Measurements from ENCODE around the gene HEATR3.
A peak's percentile ranks its signal among the peaks of the same experiment; 100 is the strongest.

Gene HEATR3, protein sequence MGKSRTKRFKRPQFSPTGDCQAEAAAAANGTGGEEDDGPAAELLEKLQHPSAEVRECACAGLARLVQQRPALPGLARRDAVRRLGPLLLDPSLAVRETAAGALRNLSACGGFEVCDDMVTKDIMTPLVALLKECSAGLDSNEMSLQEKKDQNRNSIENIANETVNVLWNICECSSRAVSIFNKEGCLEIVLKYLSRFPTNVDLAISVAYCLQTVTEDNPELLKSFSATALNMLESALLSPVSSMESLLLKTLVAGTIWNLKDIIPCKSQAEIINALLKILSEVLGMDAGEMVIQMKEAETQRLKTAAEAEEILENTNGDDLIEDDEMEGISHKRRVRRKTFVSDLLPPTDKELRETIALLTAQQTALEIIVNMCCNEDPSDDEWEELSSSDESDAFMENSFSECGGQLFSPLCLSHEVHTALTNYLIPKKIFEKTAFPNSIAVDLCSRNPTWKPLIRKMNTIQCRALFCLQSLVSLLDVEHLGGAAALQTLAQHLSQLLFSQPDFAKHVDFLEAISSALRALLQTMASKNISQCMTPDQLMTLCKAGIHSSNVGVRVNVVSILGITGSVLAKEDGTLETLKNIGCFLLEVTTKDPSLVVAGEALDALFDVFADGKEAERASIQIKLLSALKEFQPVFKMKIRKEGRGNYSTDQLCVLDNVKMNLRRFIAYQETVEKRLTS
- total RNA-seq, result 26.1 to 43.7 (median 33.1) reads per million in 4 experiments

DNA sequence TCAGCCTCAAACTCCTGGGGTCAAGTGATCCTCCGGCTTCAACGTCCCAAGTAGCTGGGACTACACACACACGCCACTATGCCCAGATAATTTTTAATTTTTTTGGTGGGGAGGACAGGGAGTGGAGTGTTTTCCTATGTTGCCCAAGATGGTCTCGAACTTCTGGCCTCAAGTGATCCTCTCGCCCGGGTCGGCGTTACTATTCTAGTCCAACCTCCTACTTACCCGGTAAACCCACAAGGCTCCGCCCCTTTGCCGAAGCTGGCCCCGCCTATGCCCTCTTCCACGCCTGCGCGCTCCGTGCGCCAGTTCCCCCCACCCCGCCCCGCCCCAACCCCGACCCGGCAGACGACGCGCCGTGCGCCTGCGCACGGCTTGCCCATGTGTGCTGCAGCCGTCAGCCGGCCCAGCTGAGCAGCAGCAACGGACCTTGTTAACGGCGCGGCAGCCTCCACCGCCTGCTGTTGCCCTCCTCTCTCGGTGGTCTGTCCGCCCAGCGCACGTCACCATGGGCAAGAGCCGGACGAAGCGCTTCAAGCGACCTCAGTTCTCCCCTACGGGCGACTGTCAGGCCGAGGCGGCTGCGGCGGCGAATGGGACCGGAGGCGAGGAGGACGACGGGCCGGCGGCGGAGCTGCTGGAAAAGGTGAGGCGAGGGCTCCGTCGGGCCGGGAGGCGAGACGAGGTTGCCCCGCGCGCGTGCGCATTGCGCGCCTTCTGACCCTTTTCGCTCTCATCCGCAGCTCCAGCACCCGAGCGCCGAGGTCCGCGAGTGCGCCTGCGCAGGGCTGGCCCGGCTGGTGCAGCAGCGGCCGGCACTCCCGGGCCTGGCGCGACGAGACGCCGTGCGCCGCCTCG is at the start of gene HEATR3:
Gene HEATR3 (plus strand): TSS at position 347 of the 858 bp plus-strand sequence. CDS start 162 bp downstream, at position 509.
- DNase-seq, result peak; percentile 88

DNA sequence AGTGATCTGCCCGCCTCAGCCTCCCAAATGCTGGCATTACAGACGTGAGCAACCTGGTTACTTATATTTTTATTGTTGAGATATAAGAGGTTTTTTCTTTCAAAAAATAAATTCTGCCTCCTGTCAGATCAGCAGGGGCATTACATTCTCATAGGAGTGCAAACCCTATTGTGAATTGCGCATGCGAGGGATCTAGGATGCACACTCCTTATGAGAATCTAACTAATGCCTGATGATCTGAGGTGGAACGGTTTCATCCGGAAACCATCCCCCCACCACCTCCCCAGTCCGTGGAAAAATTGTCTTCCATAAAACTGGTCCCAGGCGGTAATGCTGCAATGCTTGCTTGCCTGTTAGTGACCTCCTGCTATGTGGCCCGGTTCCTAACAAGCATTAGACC is 48.2 kb upstream of the HEATR3 start:
- DNase-seq, result no peak

DNA sequence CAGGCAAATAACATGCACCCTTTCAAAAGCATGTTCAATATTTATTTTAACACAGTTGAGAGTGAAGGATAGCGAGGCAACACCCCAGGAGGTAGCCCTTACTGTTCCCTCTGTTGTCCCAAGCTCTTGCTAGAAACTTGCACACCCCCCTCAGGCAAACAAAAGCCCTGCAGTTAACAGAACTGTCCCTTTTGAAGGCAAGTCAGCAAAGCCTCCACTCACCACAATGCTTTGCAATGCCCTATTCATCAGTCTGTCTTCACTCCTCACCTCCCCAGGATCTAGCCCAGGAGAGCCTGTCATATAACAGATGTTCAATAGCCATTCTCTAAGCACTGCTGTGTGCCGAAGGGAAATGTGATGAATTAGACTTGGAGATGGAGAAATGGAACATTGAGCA is 44.2 kb upstream of the HEATR3 start:
- DNase-seq, result no peak

DNA sequence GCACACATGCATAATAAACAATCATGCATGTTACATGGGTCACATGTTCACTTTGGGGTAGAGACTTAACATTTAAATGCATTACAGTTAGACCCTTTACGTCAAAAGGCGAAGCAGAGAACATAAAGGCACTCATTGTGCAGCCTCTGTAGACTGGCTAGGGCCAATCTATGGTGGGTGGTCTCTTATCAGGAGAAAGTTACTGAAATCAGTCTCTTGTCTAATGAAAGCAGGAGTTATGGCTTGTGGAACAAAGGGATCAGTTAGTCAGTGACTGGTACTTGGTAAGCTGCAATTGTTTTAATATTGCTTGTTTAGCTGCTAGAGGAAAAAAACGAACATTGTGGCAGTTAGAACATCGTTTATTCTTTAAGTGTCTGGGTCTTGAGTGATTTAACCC is 42.1 kb upstream of the HEATR3 start:
- no peak for DNase-seq

DNA sequence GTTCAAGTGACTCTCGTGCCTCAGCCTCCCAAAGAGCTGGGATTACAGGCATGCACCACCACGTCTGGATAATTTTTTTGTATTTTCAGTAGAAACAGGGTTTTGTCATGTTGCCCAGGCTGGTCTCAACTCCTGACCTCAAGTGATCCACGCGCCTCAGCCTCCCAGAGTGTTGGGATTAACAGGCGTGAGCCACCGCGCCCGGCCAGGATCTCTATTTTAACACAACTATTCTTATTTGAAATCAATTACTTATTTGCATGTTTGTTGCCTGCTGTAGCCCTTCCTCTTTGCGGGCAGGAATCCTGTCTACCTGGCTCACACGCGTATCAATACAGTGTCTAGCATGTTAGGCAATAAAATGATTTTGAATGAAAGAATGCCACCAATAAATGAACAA is 41.6 kb upstream of the HEATR3 start:
- no peak for DNase-seq

DNA sequence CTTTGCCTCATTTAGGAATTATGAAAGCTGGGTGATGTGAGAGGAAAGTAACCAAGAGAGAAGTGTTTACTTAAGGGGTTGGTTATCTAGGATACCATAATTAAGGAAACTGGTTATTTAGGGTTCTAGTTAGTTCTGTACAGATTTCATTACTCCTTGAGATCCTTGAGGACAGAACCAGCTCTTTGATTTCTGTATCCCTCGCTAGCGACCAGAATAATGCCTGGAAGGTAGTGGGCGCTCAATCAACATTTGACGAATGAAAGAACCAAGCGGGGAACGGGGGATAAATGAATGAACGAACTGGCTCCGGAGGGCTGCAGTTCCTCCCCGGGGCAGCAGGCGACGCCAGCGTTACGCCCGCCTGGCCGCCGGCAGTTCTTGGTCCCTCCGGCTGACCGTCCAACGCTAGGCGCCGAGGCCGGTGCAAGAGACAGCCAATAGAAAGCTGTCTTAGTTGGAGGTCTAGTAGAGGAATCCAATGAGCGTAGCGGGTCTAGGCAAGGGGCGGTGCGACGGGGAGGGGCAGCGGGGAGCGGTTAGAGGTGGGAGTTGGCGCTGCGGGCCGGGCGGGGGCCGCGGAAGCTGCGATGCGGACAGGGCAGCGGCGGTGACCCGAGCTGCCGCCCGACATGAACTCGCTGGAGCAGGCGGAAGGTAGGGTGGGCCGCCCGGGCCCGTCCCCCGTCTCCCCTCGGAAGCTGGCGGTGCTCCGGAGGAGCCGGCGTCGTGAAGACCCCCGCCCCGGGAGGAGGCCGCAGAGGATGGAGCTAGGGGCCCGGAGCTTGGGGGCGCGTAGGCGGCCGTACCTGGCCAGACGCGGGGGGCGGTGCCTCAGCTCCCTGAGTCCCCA is 40.9 kb upstream of the HEATR3 start, which contains the start of gene CNEP1R1:
Gene CNEP1R1 (plus strand): TSS at position 542 of the 853 bp plus-strand sequence. CDS start 91 bp downstream, at position 633.
- peak; percentile 80 for DNase-seq

DNA sequence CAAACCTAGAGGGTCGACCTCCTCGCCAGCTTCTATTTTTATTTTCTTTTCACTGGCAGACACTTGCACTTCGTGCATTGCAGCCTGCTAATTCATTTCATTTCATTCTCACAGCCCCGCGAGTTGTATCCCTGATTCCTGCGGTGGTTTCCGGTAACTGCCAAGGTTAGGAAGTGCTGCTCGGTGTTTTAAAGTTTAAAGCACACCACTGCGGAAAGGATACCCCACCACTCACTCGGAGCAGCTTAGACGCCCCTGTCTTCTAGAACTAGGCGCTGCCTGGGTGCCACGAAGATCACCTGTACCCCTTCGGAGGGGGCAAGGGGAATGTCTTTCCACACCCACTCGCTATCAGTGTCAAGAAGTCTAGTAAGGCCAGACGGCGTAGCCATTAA is 40.2 kb upstream of the HEATR3 start:
- peak; percentile 29 for DNase-seq

DNA sequence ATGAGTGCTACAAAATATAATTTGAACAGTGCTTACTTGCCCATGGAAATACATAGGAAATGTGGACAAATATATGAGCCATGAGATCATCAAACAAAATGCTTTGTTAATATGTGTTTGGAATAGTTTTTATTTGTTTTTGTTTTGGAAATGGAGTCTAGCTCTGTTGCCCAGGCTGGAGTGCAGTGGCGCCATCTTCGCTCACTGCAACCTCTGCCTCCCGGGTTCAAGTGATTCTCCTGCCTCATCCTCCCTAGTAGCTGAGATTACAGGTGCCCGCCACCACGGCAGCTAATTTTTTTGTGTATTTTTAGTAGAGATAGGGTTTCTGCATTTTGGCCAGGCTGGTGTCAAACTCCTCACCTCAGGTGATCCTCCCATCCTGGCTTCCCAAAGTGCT is 37.9 kb upstream of the HEATR3 start:
- DNase-seq, result no peak

DNA sequence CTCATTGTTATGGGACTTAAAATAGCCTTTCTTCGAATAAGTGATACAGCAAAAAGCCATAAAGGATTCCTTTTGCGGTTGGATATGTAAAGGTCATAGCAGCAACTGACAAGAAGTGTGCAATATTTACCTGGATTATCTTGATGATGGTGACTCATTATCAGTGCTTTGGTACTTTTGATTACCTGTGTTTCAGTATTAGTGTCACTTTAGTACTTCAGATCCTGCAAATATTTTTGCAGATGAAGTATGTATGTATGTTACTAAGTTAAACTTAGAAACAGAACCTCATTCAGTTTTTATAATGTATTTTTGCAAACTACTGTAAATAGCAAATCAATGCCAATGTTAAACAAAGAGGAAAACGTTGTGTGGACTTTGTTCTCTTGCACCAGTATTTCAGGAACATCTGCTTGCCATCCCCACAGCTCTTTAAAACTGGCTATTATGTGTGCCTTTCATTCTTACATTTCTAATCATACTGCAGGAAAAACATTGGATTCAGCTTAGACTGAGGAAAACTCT is 30.2 kb upstream of the HEATR3 start:
- DNase-seq, result no peak

DNA sequence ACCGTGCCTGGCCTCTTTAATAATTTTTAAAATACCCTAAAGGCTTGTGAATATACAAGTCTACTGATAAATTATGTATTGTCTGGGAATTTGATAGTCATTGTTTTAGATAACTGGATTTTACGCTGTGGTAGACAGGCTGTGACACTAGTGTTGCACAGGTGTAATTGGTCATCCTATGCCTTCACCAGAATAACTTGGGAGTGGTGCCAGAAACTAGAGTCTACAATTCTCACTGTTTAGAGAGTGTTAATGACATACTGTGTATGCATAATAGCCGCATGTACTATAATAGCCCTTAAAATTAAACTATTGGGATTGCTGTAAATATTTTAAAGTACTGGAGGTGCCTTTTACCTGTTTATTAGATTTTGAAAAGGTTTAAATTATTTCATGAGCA is 29.3 kb upstream of the HEATR3 start:
- DNase-seq, result no peak

DNA sequence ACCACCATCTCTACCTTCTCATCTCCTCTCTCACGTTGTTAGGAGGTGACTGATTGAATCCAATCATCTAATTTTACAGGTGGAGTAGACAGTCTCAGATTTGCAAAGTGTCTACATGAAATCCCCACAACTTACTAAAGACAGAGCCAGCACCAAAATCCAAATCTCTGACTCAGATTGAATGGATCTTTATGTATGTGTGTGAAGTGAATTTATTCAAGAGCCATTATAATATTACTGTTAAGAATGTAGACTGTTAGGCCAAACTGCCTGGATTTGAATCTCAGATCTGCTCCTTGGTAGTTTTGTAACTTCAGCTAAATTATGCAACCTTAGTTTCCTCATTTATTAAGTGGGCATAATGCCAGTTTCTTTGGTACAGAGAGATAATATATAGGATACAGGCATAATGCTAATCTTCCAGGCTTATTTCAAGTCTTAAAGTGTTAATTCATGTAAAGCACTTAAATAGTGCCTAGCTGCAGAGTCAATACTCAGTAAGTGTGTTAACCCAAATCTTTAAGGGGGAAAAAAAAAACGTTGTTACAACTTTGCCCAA is 28.0 kb upstream of the HEATR3 start:
- no peak for DNase-seq

DNA sequence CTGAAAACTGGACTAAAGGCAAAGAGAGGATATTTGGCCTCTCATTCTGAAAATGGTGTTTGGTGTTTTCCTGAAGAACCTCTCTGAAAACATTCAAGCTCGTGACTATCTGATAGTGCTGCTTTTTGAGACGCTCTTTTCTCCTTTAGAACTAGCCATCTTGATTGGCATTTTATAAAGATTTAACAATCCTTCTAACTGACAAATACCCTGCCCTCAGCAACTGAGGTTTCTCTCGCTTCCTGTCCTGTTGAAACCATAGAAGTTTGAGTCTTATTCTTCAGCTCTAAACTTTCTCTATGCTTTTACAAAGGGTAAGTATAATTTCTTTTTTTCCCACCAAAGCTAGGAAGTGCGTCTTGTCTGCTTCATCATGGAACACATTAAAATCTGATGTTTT is 27.5 kb upstream of the HEATR3 start:
- DNase-seq, result no peak

DNA sequence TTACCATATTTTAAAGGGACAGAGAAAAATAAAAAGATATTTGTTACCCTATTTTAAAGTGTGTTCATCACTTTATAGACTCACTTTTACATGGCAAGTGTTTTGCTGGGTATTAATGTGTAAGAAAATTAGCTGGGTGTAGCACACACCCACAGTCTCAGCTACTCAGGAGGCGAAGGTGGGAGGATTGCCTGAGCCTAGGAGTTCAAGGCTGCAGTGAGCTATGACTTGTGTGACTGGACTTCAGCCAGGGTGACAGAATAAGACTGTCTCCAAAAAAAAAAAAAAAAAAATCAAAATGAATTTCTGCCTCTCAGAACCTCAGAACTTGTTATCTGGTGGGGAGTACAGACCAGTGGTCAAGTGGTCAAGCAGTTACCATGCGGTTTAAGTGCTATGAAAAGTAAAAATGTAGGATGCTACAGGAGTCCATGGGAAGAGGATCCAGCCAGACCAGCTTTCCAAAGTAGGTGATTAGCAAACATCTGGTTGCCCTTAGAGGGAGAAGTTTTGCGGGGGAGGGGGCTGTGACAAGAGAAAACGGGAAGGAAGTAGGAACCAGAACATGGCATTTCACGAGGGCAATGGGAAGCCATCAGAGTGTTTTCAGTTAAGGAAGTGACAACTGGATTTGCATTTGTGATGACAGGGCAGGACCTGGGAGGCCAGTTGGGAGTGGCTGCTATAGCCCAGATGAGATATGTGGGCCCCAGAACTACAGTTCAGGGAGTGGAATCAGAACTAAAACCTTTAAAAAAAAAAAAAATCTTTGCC is 26.8 kb upstream of the HEATR3 start:
- DNase-seq, result no peak

DNA sequence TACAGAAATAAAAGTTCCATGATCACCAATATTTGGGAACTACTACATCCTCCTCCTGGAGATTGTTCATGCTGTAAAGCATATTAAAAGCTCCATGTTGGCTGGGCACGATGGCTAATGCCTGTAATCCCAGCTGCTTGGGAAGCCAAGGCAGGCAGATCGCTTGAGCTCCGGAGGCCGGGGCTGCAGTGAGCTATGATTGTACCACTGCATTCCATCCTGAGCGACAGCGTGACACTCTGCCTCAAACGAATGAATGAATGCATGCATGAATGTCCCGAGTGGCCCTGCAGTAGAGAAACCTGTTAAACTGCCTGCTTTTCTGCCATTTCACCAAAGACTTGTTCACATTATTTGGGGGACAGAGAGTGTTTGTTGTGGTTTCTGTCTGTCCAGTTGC is 25.8 kb upstream of the HEATR3 start:
- no peak for DNase-seq

DNA sequence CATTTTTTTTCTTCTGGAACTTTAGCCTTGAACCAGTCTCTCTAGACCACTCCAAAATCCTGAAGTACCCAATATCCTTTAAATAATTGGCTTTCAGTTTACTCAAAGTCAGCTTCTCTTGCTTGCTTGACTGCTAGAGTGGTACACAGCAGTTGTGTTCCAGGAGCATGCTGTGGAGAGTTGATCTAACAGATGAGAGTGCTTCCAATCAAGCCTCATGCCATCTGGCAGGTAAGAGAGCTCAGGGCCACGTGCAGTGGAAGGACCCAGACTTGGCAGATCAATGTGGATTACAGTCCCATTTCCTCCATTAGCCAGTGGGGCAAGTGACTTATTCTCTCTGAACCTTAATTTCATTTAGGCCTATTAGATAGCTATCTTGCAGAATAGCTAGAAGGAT is 25.1 kb upstream of the HEATR3 start:
- no peak for DNase-seq

DNA sequence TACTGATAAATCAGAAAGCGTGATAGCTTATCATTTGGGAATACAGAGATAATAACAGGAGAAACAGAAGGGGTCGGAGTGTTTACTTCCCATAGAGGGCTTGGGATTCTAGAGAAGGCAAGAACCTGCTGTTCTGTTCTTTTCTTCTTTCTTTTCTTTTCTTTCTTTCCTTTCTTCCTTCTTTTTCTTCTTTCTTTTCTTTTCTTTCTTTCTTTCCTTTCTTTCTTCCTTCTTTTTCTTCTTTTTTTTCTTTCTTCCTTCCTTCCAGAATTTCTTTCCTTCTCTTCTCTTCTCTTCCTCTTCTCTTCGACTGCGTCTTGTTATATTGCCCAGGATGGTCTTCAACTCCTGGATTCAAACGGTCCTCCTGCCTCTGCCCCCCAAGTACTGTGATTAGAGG is 22.4 kb upstream of the HEATR3 start:
- DNase-seq, result no peak

DNA sequence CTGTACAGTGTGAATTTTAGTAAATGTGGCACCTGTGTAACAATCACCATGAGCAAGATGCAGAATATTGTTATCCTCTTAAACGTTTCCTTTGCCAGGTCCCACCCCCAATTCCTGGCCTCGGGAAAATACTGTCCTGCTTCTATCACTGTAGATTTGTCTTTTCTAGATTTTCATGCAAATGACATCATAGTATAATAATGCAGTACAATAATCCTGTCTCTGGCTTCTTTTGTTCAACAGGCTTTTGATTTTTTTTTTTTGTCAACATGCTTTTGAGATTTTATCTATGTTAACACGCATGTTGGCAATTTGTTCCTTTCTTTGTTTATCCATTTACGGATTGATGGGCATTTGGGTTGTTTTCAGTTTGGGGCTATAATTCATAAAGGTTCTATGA is 20.4 kb upstream of the HEATR3 start:
- DNase-seq, result no peak

DNA sequence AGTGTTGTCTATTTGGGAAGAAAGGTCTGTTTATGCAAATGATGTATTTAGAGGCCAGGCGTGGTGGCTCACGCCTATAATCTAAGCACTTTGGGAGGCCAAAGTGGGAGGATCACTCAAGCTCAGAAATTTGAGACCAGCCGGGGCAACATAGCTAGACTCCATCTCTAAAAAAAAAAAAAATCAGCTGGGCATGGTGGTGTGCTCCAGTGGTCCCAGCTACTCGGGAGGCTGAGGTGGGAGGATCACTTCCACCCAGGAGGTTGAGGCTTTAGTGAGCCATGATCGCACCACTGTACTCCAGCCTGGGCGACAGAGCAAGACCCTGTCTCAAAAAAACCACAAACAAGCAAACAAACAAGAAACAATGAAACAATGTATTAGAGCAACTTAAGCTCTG is 18.9 kb upstream of the HEATR3 start:
- no peak for DNase-seq

DNA sequence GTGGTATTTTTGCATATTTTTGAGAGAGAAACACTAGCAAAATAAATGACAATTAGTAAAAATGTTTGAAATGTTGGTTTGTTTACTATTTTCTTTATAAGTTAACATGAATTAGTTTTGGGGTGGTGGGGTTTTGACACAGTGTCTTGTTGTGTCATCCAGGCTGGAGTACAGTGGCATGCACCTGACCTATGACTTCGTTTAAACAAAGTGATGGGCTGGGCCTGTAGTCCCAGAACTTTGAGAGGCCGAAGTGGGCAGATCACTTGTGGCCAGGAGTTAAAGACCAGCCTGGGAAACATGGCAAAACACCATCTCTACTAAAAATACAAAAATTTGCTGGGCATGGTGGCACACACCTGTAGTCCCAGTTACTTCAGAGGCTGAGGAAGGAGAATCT is 17.9 kb upstream of the HEATR3 start:
- DNase-seq, result no peak

DNA sequence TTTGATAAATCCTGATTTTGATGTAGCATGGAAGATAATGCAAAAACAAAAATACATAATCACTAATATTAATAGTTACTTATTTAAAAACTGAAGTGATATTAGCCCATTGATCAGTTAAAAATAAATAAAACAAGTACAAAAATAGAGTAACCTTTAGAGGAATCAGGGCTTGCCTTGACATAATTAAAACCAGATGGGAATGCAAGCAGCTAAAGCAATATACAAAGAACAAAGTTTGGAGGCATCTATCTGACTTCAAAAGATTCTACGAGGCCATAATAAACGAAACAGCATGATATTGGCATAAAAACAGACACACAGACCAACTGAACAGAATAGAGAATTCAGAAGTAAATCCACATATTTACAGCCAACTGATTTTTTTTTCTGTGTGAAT is 15.0 kb upstream of the HEATR3 start:
- DNase-seq, result no peak

DNA sequence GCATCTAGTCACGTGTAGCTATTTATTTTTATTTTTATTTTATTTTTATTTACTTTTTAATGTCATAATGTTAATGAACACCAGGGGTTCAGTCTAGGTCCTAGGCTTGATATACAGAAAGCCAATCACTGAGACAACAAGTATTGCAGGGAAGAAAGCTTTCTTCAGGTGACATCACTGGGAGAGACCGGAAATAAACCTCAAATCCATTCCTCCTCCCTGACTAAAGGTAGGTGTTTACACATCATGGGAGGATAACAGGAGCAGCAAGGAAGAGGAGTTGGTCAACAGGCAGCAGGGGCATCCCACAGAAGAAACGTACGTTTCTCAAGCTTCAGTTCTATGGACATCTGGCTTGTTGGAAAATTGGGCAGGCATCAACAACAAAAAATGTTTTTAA is 9.5 kb upstream of the HEATR3 start:
- no peak for DNase-seq

Data from effector CD8-positive, alpha-beta T cell (primary cell).